GM18505 (cell line): Measurements from ENCODE around the gene MEAF6.
A peak's percentile ranks its signal among the peaks of the same experiment; 100 is the strongest.
"Not testable (repeated sequence)": the region's sequence is repeated elsewhere in the genome, so short reads cannot be mapped to it uniquely, and the experiment has no call there.

Experiments
- ATAC-seq: cut with Tn5 transposase; IDR thresholded peaks from one replicate; pipeline ENCODE4 v1.9.1; 2021; ENCODE audit not compliant: unreplicated experiment
- POLR2A ChIP-seq: IDR thresholded peaks from 4 replicates; pipeline ENCODE4 v1.6.1; 2011; ENCODE audit warnings: borderline replicate concordance; ENCODE audit not compliant: insufficient read depth, insufficient read length; ENCODE audit errors: extremely low read depth

The MEAF6 gene

GRCh38 chr1:37545019-37545418 is 30.5 kb upstream of the MEAF6 start:
- no peak for TF ChIP-seq POLR2A
- no peak for ATAC-seq

DNA sequence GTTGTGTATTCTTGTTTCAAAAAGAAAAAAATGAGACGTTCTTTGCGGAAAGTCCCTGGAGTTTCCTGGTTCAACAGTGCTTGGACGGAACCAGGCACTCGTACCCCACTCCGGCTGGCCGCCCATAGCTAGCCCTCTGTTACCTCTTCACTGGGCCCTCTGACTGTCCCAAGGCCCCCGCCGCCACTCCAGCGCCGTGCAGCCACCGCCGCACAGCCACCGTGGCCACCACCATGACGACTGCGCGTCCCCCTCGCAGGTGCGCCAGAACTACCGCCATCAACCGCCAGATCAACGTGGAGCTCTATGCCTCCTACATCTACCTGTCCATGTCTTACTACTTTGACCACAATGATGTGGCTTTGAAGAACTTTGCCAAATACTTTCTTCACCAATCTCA is 30.0 kb upstream of the MEAF6 start:
- ATAC-seq: no peak
- TF ChIP-seq POLR2A: no peak

GRCh38 chr1:37540036-37540785 is 25.6 kb upstream of the MEAF6 start:
- no peak for ATAC-seq
- TF ChIP-seq POLR2A: no peak

- ATAC-seq: not testable (repeated sequence)
These were observed 24.6 kb upstream of the MEAF6 start for GRCh38 chr1:37539154-37539553.

GRCh38 chr1:37537378-37537777 is 22.8 kb upstream of the MEAF6 start:
- ATAC-seq: no peak
- TF ChIP-seq POLR2A: no peak

DNA sequence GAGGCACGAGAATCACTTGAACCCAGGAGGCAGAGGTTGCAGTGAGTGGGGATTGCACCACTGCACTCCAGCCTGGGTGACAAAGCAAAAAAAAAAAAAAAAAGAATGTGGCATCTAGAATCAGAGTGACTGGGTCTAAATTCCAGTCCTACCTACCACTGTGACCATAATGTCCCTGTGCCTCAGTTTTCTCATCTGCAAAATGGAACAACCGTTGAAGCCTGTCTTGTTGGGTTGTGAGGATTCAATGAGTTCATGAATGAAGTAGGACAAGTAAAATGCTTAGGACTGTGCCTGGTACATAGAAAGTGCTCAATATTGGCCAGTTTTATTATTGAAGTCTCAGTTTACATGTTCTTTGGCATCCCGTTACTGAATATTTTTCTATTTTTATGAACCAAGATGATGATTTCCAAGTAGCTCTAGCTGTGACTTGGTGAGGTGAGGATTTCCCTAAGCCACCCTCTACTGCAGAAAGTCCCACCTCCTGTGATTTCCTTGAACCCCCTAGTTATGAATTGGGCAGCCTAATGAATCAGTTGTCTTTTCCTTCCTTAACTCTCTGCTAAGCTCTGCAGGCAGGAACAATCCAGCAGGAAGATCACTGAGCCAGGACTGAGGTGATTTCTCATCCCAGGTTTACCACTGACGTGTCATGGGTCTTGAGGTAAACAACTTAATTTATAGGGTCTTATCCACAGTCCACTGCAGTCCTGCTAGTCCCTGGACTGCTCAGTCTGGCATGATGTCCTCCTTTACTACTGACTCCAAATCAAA is 18.9 kb upstream of the MEAF6 start:
- no peak for TF ChIP-seq POLR2A
- no peak for ATAC-seq

DNA sequence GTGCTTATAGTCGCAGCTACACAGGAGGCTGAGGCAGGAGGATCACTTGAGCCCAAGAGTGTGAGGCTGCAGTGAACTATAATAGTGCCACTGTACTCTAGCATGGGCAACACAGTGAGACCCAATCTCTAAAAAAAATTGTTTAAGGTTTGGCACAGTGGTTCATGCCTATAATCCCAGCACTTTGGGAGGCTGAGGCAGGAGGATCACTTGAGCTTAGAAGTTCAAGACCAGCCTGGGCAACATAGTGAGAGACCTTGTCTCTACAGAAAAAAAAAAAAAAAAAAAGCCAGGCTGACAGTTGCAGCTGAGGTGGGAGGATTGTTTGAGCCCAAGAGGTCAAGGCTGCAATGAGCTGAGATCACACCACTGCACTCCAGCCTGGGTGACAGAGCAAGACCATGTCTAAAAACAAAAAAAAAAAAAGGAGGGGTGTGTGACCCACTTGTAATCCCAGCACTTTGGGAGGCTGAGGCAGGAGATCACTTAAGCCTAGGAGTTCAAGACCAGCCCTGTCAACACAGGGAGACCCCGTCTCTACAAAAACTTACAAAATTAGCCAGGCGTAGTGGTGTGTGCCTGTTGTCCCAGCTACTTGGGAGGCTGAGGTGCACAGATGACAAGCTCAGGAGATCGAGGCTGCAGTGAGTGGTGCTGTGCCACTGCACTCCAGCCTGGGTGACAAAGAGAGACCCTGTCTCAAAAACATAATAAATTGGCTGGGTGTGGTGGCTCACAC is 18.0 kb upstream of the MEAF6 start:
- not testable (repeated sequence) for ATAC-seq

DNA sequence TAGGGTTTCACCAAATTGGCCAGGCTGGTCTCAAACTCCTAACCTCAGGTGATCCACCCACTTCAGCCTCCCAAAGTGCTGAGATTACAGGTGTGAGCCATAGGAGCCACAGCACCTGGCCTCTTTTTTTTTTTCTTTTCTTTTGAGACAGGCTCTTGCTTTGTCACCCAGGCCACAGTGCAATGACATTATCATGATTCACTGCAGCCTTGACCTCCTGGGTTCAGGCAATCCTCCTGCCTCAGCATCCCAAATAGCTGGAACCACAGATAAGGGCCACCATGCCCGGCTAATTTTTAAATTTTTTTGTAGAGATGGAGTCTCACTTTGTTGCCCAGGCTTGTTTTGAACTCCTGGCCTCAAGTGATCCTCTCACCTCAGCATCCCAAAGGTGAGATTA is 15.3 kb upstream of the MEAF6 start:
- not testable (repeated sequence) for ATAC-seq

DNA sequence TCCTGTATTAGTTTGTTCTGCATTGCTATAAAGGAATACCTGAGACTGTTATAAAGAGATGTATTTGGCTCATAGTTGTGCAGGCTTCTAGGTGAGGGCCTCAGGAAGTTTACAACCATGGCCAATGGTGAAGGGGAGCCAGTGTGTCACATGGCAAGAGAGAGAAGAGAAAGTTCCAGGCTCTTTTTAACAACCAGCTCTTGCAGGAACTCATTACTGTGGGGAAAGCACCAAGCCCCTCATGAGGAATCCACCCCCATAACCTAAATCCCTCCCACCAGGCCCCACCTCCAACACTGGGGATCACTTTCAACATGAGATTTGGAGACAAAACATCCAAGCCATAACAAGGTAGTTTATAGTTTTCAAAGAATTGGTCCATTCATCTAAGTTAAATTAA is 5.0 kb upstream of the MEAF6 start:
- ATAC-seq: no peak
- TF ChIP-seq POLR2A: no peak

- ATAC-seq: not testable (repeated sequence)
These were observed 4.4 kb upstream of the MEAF6 start for GRCh38 chr1:37518929-37519328.

DNA sequence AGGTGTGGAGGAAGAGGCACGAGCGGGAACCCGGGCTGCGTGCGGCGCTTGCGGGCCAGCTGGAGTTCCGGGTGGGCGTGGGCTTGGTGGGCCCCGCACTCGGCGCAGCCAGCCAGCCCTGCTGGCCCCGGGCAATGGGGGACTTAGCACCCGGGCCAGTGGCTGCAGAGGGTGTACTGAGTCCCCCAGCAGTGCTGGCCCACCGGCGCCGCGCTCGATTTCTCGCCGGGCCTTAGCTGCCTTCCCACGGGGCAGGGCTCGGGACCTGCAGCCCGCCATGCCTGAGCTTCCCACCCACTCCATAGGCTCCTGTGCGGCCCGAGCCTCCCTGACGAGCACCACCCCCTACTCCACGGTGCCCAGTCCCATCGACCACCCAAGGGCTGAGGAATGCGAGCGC is 3.7 kb upstream of the MEAF6 start:
- ATAC-seq: not testable (repeated sequence)

DNA sequence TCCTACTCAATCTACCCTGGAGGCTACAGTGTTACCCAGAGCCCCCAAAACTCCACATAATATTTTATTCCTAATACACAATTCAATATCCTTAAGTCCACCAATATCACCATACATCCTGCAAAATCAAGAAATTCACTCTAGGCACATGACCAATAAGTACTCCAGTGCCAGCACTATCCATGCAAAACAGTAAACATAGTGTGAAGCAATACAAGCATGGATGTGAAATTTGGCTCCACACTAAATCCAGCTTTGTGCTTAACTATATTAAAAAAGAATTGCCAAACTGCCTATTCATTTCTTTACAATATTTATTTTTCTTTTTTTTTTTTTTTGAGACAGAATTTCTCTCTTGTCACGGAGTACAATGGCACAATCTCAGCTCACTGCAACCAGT is 3.0 kb upstream of the MEAF6 start:
- no peak for ATAC-seq
- no peak for TF ChIP-seq POLR2A

GRCh38 chr1:37515185-37516034 is 844 bp upstream of the MEAF6 start:
- TF ChIP-seq POLR2A: no peak
- no peak for ATAC-seq

DNA sequence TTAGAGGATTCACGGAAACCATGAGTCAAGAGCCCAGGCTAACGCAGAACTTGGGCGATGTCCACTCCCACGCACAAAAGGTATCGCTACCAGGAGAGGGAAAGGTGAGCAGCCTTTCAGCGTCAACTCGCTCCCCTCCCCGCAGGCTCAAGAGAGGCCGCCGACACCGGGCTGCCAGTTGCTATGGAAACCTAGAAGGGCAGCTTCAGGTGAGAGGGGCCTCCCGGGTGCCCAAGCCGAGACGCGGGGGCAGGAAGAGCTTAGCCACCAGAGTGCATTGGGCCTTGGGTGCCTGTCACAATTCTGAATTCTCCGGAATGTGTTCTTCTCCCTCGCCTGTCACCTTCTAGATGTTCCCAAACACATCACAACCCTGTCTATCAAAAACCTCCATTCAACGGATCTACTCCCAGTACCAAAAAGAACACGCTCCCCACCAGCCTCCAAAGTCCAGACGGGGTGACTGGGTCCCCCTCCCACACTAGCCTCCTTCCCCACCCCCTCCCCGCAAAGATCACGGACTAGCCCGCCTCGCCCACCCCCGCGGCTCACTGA is 694 bp downstream of the MEAF6 start:
- peak; percentile 25 for ATAC-seq
- no peak for TF ChIP-seq POLR2A
